ENCODE measurements around the gene DDX60.
"Not testable (repeated sequence)": the region's sequence is repeated elsewhere in the genome, so short reads cannot be mapped to it uniquely, and the experiment has no call there.

Gene DDX60

GRCh38 chr4:168318266-168318895, at the start of gene DDX60:
Gene DDX60 (minus strand): TSS chr4:168318752. CDS start chr4:168311259, 7,493 bp downstream.
- peak; percentile 40 to 65 (median 54) for DNase-seq (ENCODE audit: low read depth in 4 of 4, low spot score in 1 of 4)

GRCh38 chr4:168367065-168367464, 48.5 kb upstream of the DDX60 start:
- DNase-seq (ENCODE audit: low read depth in 4 of 4, low spot score in 1 of 4), result no peak

- no peak for DNase-seq (ENCODE audit: low read depth in 4 of 4, low spot score in 1 of 4)
These were observed 43.5 kb upstream of the DDX60 start for GRCh38 chr4:168362025-168362401.

GRCh38 chr4:168361365-168362024, 42.9 kb upstream of the DDX60 start:
- DNase-seq (ENCODE audit: low read depth in 4 of 4, low spot score in 1 of 4), result no peak

GRCh38 chr4:168360271-168360670, 41.7 kb upstream of the DDX60 start:
- no peak for DNase-seq (ENCODE audit: low read depth in 4 of 4, low spot score in 1 of 4)

GRCh38 chr4:168357941-168358340, 39.4 kb upstream of the DDX60 start:
- no peak for DNase-seq (ENCODE audit: low read depth in 4 of 4, low spot score in 1 of 4)

- no peak for DNase-seq (ENCODE audit: low read depth in 4 of 4, low spot score in 1 of 4)
These were observed 35.2 kb upstream of the DDX60 start for GRCh38 chr4:168353746-168354145.

- no peak for DNase-seq (ENCODE audit: low read depth in 4 of 4, low spot score in 1 of 4)
These were observed 19.0 kb upstream of the DDX60 start for GRCh38 chr4:168337550-168337940.

GRCh38 chr4:168336837-168337549, 18.4 kb upstream of the DDX60 start:
- DNase-seq (ENCODE audit: low read depth in 4 of 4, low spot score in 1 of 4), result no peak

- DNase-seq (ENCODE audit: low read depth in 4 of 4, low spot score in 1 of 4), result no peak
These were observed 17.1 kb upstream of the DDX60 start for GRCh38 chr4:168335621-168336020.

GRCh38 chr4:168334053-168334452, 15.5 kb upstream of the DDX60 start:
- DNase-seq (ENCODE audit: low read depth in 4 of 4, low spot score in 1 of 4), result no peak

GRCh38 chr4:168330575-168330974, 12.0 kb upstream of the DDX60 start:
- not testable (repeated sequence) for DNase-seq (ENCODE audit: low read depth in 4 of 4, low spot score in 1 of 4)

- DNase-seq (ENCODE audit: low read depth in 4 of 4, low spot score in 1 of 4), result no peak
These were observed 7.0 kb upstream of the DDX60 start for GRCh38 chr4:168325591-168325990.

- no peak for DNase-seq (ENCODE audit: low read depth in 4 of 4, low spot score in 1 of 4)
These were observed 2.5 kb upstream of the DDX60 start for GRCh38 chr4:168321006-168321405.

- no peak for DNase-seq (ENCODE audit: low read depth in 4 of 4, low spot score in 1 of 4)
These were observed 1.0 kb upstream of the DDX60 start for GRCh38 chr4:168319486-168320019.

GRCh38 chr4:168317621-168318020, 931 bp downstream of the DDX60 start:
- DNase-seq (ENCODE audit: low read depth in 4 of 4, low spot score in 1 of 4), result no peak

GRCh38 chr4:168309781-168310180, 8.8 kb downstream of the DDX60 start:
- DNase-seq (ENCODE audit: low read depth in 4 of 4, low spot score in 1 of 4), result no peak

GRCh38 chr4:168308912-168309311, 9.6 kb downstream of the DDX60 start:
- no peak for DNase-seq (ENCODE audit: low read depth in 4 of 4, low spot score in 1 of 4)

GRCh38 chr4:168306476-168306875, 12.1 kb downstream of the DDX60 start:
- DNase-seq (ENCODE audit: low read depth in 4 of 4, low spot score in 1 of 4), result no peak

GRCh38 chr4:168304744-168305459, 13.7 kb downstream of the DDX60 start:
- no peak for DNase-seq (ENCODE audit: low read depth in 4 of 4, low spot score in 1 of 4)

GRCh38 chr4:168303430-168303829, 15.1 kb downstream of the DDX60 start:
- DNase-seq (ENCODE audit: low read depth in 4 of 4, low spot score in 1 of 4), result not testable (repeated sequence)
